Subcutaneous adipose tissue (tissue), 4 donors: ENCODE data around the gene CAMK2G. TPM values are rescaled to one million over a fixed set of nuclear protein-coding genes. Genes with fewer than 3 reads are reported as not detected.

ENCODE experiments used
- CTCF ChIP-seq: fragments of 450-650 bp; IDR thresholded peaks from one replicate; pipeline ENCODE4 v1.5.1; 2016; ENCODE audit warnings: low read depth, mild to moderate bottlenecking, control low read depth, antibody characterized with exemption, moderate library complexity
- total RNA-seq, 4 donors: library from RNA; depleted of rRNA; stranded (reverse); fragments of >200 nt; gene quantifications; one replicate each; pipeline ENCODE4 v1.1.0, GENCODE V29; 2016

Gene CAMK2G
- total RNA-seq, 4 donors from 2014 or later, result 13.2 to 43.9 (median 23.6) TPM

- no peak for TF ChIP-seq CTCF
Measured at GRCh38 chr10:73793456-73793855, 80.9 kb downstream of the CAMK2G start.

DNA sequence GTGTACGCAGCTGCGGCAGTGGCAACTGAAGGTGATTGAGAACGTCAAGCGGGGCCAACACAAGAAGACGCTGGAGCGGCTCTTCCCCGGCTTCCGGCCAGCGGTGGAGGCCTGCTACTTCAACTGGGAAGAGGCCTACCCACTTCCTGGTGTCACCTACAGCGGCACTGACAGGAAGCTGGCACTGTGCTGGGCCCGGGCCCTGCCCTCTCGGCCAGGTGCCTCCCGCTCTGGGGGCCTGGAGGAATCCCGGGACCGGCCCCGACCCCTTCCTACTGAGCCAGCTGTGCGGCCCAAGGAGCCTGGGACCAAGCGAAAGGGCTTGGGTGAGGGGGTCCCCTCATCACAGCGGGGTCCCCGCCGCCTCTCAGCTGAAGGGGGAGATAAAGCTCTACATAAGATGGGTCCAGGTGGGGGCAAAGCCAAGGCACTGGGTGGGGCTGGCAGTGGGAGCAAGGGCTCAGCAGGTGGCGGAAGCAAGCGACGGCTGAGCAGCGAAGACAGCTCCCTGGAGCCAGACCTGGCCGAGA lies 82.4 kb downstream of the CAMK2G start:
- TF ChIP-seq CTCF, result no peak

GRCh38 chr10:73790886-73791625 lies 83.3 kb downstream of the CAMK2G start:
- no peak for TF ChIP-seq CTCF

DNA sequence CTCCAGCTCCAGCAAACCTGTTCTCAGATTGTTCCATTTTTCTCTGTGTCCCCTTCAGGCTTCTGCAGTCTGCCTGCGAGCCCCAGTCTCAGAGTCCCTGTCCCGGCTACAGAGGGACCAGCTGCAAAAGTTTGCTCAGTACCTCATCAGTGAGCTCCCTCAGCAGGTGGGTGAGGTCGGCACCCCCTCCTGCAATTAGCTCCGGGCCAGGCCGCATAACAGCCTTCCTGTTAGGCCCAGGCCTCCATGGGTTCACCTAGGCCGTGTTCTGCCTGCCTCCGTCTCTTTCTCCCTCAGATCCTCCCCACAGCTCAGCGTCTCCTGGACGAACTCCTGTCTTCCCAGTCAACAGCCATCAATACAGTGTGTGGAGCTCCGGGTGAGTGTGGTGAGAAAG lies 84.7 kb downstream of the CAMK2G start:
- no peak for TF ChIP-seq CTCF

- TF ChIP-seq CTCF, result no peak
Measured at GRCh38 chr10:73788864-73789658, 85.3 kb downstream of the CAMK2G start.

DNA sequence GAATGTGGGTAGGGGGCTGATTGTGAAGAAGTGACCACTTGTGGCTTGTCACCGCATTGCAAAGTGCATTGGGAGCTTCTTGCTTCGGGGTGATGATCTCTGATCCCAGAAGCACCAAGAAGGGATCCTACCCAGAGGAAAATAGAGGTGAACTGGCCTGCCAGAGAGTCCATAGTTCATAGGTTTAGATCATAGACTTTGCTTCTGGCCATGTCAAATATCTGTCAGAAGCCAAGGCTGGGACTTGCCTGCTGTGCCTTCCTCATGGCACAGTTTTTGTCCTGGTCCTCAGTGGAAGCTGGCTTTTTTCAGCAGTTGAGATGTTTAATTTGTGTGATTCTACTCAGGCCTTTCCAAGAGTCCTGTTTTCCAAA lies 87.9 kb downstream of the CAMK2G start:
- no peak for TF ChIP-seq CTCF
